Erythroblast (primary cell): ENCODE data around the gene AKR7A2.

ENCODE experiments used
- GATA1 ChIP-seq: IDR thresholded peaks from 2 replicates; pipeline ENCODE4 v1.6.1; 2011; ENCODE audit warnings: low read depth, mild to moderate bottlenecking, control low read depth, low read length, moderate library complexity
- POLR2A ChIP-seq: IDR thresholded peaks from 2 replicates; pipeline ENCODE4 v1.6.1; 2011; ENCODE audit warnings: mild to moderate bottlenecking, low read length

DNA sequence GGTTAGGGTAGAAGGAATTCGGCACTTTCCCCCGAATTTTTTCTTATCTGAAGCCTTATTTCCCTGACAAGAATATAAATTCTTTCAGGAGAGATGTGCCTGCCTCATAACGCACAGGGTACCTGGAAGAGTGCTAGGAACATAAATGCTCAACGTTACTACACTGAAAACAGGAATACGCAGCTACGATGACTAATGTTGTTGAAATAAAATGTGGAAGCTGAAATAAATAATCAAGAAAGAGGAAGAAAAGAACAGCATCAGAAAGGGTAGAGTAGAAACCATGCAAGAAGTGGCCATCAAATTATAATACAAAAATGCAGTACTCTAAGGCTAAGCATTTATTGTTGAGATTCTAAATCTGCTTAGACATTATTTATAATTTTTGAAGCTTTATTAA lies 34.1 kb upstream of the AKR7A2 start:
- no peak for TF ChIP-seq POLR2A
- no peak for TF ChIP-seq GATA1
